Measurements from ENCODE around the gene CORO1A.
"Not testable (repeated sequence)": the region's sequence is repeated elsewhere in the genome, so short reads cannot be mapped to it uniquely, and the experiment has no call there.

CORO1A gene

DNA sequence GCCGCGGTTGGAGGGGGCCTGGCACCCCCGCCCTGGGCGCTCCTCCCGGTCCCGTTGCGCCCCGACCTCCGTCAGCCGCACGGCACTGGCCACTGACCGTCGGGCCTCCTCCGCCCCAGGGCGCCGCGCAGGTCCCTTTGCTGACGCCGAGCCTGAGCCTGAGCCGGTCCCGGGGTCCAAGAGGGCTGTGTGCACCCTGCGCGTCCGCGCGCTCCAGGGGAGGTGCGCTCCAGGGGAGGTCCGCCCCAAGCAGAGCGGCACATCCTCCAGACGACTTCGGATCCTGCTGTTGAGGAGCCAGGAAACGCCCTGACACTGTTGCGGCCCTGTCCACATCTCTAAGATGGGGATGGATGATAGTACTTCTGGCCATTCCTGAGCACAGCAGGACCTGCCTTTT, 22.9 kb downstream of the CORO1A start:
- DNase-seq, result not testable (repeated sequence)

DNA sequence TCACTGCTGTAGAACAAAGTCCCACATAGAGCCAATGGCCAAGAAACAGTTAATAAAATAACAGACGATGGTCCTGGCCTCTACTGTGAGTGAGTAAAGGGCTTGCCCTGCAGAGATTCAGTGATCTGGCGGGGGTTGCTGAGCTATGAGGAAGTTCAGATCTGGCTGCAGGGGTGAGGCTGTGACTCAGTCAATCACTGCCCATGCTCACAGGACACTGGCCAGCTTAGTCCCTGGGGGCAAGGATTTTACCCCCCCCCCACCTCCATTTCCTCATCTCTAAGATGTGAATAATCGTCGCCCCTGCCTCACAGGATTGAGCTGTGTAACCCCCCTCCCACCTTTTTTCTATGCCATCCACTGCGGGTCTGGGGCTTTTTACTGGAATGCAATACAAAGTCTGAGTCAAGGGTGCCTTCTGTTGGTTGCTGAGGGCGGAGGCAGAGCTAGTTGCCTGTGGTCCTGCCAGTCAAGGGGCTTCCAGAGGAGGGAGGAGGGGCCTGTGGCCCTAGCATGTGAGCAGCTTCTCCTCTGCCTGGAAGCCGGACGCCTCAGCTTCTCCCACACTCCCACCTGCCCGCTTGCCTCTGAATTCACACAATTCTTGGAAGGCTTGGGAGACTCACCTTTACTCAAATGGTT, 23.8 kb downstream of the CORO1A start:
- peak in 1 of 2 experiments; percentile 0 for DNase-seq

DNA sequence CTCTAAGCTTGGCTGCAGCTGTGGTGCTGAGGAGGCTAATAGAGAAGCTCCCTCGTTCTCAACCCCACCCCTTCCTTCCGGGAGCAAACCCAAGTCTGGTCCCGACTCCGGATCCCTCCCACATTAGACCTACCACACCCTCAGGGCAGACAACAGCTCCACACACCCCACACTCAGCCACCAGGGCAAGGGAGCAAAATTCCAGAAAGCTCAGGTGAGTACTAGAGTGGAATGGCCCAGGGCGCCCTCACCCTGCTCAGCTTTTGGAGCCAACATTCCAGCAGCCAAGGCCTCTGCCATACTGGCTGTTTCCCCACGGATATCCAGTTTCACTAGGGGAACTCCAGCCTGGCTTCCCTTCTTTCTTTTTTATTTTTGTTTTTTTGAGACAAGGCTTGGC, 25.6 kb downstream of the CORO1A start:
- peak; percentile 20 to 39 for DNase-seq

DNA sequence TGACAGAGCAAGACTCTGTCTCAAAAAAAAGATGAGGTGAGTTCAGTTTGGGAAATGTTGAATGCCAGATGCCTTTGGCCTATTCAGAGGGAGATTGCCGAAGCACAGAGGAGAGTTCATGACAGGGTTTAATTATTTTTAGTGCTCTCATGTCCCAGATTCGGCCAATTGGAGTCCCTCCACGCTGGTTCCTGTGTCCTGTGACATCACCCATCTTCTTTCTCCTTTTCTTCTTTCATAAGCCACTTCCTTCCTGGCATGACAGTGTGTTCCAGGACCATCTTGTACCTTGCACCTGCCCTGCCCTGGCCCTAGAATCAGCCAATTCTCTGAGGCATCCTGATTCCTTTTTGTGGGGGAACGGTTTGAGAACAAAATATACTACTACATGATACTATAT, 28.0 kb downstream of the CORO1A start:
- not testable (repeated sequence) for DNase-seq

DNA sequence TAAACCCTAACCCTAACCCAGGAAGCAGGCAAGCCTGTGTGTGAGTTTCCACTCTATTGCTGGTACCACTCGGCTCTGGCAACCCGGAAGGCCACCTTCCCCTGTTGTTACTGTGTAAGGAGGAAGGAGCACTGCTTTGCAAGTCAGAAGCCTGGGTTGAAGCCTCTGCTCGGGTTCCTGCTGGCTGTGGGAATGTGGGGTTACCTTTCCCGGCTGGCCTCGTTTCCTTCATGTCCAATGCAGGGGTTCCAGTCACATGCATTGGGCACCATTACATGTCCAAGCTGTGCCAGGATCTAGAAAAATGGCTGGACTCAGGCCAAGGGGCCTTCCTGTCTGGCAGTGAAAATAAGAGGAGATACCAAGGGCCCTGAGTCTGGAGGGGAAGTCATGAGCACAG, 33.7 kb downstream of the CORO1A start:
- DNase-seq, result not testable (repeated sequence)
